ENCODE results near the gene FBN2. TPM values are rescaled to one million over a fixed set of nuclear protein-coding genes. Genes with fewer than 3 reads are reported as not detected.

Gene FBN2
- total RNA-seq, 1 donor from 2014 or later = 0.58 TPM

GRCh38 chr5:128538250-128539037, 399 bp upstream of the FBN2 start:
- TF ChIP-seq CTCF (IDR thresholded peaks at IDR 0.05) = no peak
- ATAC-seq = peak; percentile 72
- intact Hi-C loops (cut with DNase I) = no loop called here
- peak; percentile 73 for DNase-seq
- H3K4me3 ChIP-seq = peak overlapping the region; percentile 43
- no peak overlapping the region for H3K27ac ChIP-seq
- H3K27me3 ChIP-seq = peaks cover 44% of the 10 kb centered on the region
- H3K4me1 ChIP-seq = peaks cover 19% of the 10 kb centered on the region
- H3K9me3 ChIP-seq = no peaks in the 10 kb centered on the region
- H3K36me3 ChIP-seq = no peaks in the 10 kb centered on the region

- peak overlapping the region; percentile 43 for H3K4me3 ChIP-seq
- no peak for TF ChIP-seq CTCF (IDR thresholded peaks at IDR 0.05)
- DNase-seq (peak; percentile 68), ATAC-seq (peak; percentile 72)
- no peaks in the 10 kb centered on the region for H3K9me3 ChIP-seq
- peaks cover 19% of the 10 kb centered on the region for H3K4me1 ChIP-seq
- H3K36me3 ChIP-seq = no peaks in the 10 kb centered on the region
- intact Hi-C loops (cut with DNase I) = no loop called here
- H3K27ac ChIP-seq = no peak overlapping the region
- peaks cover 44% of the 10 kb centered on the region for H3K27me3 ChIP-seq
These were observed 635 bp downstream of the FBN2 start for GRCh38 chr5:128537221-128537999.

GRCh38 chr5:128536254-128537220, 1.5 kb downstream of the FBN2 start:
- intact Hi-C loops (cut with DNase I) = no loop called here
- peaks cover 44% of the 10 kb centered on the region for H3K27me3 ChIP-seq
- no peaks in the 10 kb centered on the region for H3K36me3 ChIP-seq
- DNase-seq = no peak
- H3K4me3 ChIP-seq = peak overlapping the region; percentile 43
- H3K4me1 ChIP-seq = peaks cover 19% of the 10 kb centered on the region
- no peak for ATAC-seq
- no peak overlapping the region for H3K27ac ChIP-seq
- no peak for TF ChIP-seq CTCF (IDR thresholded peaks at IDR 0.05)
- H3K9me3 ChIP-seq = no peaks in the 10 kb centered on the region

GRCh38 chr5:128535251-128535650, 2.8 kb downstream of the FBN2 start:
- DNase-seq (no peak), ATAC-seq (no peak)
- H3K9me3 ChIP-seq = no peaks in the 10 kb centered on the region
- H3K4me3 ChIP-seq = no peak overlapping the region
- peaks cover 44% of the 10 kb centered on the region for H3K27me3 ChIP-seq
- no peaks in the 10 kb centered on the region for H3K36me3 ChIP-seq
- intact Hi-C loops (cut with DNase I) = no loop called here
- H3K27ac ChIP-seq = no peak overlapping the region
- no peak for TF ChIP-seq CTCF (IDR thresholded peaks at IDR 0.05)
- H3K4me1 ChIP-seq = peaks cover 19% of the 10 kb centered on the region

GRCh38 chr5:128534726-128535125, 3.3 kb downstream of the FBN2 start:
- H3K27me3 ChIP-seq = peaks cover 44% of the 10 kb centered on the region
- no peak for TF ChIP-seq CTCF (IDR thresholded peaks at IDR 0.05)
- no peaks in the 10 kb centered on the region for H3K9me3 ChIP-seq
- no peaks in the 10 kb centered on the region for H3K36me3 ChIP-seq
- H3K27ac ChIP-seq = no peak overlapping the region
- DNase-seq (no peak), ATAC-seq (no peak)
- intact Hi-C loops (cut with DNase I) = no loop called here
- H3K4me3 ChIP-seq = no peak overlapping the region
- H3K4me1 ChIP-seq = peaks cover 19% of the 10 kb centered on the region

All from upper lobe of right lung (tissue), 1 donor.